Heart right ventricle (tissue), 16 donors: ENCODE data around the gene NAPA. TPM values are rescaled to one million over a fixed set of nuclear protein-coding genes. Genes with fewer than 3 reads are reported as not detected.

Experiments used
- ATAC-seq, 8 donors: fragments of 200-7000 bp; cut with Tn5 transposase; one replicate each; pipeline ENCODE4 v1.9.1; 2020; ENCODE audit warnings: mild to moderate bottlenecking in 8 of 8, moderate library complexity in 8 of 8, moderate number of reproducible peaks in 1 of 8
- DNase-seq, 2 donors: peaks; one replicate each; pipeline ENCODE4 v3.0.0-alpha.2; 2020
- H3K27ac ChIP-seq, 10 donors: fragments of 200-600 bp; sonication (generic) in 2 of 10; one replicate each; pipeline versions ENCODE4 v1.5.0 to v1.8.0; 2020 to 2022; ENCODE audit warnings: mild to moderate bottlenecking in 3 of 10
- H3K27me3 ChIP-seq, 7 donors: fragments of 200-600 bp; one replicate each; pipeline ENCODE4 v1.8.0; 2021 to 2022; ENCODE audit warnings: mild to moderate bottlenecking in 2 of 7
- H3K36me3 ChIP-seq, 9 donors: fragments of 200-600 bp; sonication (generic) in 1 of 9; one replicate each; pipeline versions ENCODE4 v1.5.0 to v1.8.0; 2020 to 2022; ENCODE audit warnings: mild to moderate bottlenecking in 2 of 9
- H3K4me1 ChIP-seq, 9 donors: fragments of 200-600 bp; sonication (generic) in 1 of 9; one replicate each; pipeline versions ENCODE4 v1.5.0 to v1.8.0; 2020 to 2022; ENCODE audit warnings: mild to moderate bottlenecking in 4 of 9
- H3K4me3 ChIP-seq, 10 donors: fragments of 200-600 bp; sonication (generic) in 2 of 10; one replicate each; pipeline versions ENCODE4 v1.5.0 to v1.8.0; 2020 to 2022; ENCODE audit warnings: mild to moderate bottlenecking in 7 of 10, moderate library complexity in 2 of 10
- H3K9me3 ChIP-seq, 11 donors: fragments of 200-600 bp in 10 of 11; sonication (generic) in 2 of 11; one replicate each; pipeline versions ENCODE4 v1.5.0 to v1.8.0; 2013 to 2022; ENCODE audit warnings: mild to moderate bottlenecking in 2 of 11, control low read depth in 1 of 11, moderate library complexity in 1 of 11
- WGBS, 2 donors: extraction: QIAGEN DNeasy Blood & Tissue Kit; methylation state at CpG; one replicate each; pipeline ENCODE4 v1.1.7; 2013; ENCODE audit warnings: inconsistent platforms in 1 of 2; 5-methylcytosine and 5-hydroxymethylcytosine counted together
- intact Hi-C, 10 donors: fragments of 100-400 bp; cut with DNase I; formaldehyde crosslinking; loops; one replicate each; pipeline versions ENCODE4 v1.11.1 to v1.14.2; 2022
- polyA plus RNA-seq, 2 donors: library from polyadenylated mRNA; stranded (reverse); fragments of 200-250 nt; gene quantifications; one replicate each; pipeline ENCODE4 v1.2.3, GENCODE V29; 2013
- total RNA-seq, 10 donors: library from RNA; stranded (reverse); fragmentation: NEBNext Ultra II Directional in 3 of 10; extraction: Animal tissue kit (Norgen Biotek cat#: 25700) in 3 of 10; gene quantifications; one replicate each; pipeline versions ENCODE4 v1.2.1 to v1.2.4, GENCODE V29; 2021 to 2023
- TF ChIP-seq, protein P1 (sequence below), 9 donors: fragments of 200-600 bp; sonication (generic) in 2 of 9; IDR thresholded peaks; one replicate each; pipeline versions ENCODE4 v1.5.0 to v1.8.0; 2021 to 2022; ENCODE audit warnings: antibody characterized with exemption in 9 of 9, mild to moderate bottlenecking in 5 of 9, moderate library complexity in 1 of 9
- donor health status: Arrhythmogenic right ventricular cardiomyopathy.
- donor health status: ischemic (EF 13 %, LVEDD 7.1; RV severe dilation, severe dysfunction).
- donor health status: healthy with polysubstance abuse.
- donor health status: DM: no; HTN: yes; CAD: no.
- donor health status: DM: no; HTN: no; CAD: no.
- donor health status: ischemic (EF 25% LVEDD 6.9; RV normal size, moderate dysfunction).
- donor health status: ischemic (EF 25% LVEDD 5.7; RV mildly dilated, moderate dysfunction).
- donor health status: healthy.
- donor health status: DM: yes; HTN: yes; CAD: no.
- donor health status: Ischemic cardiomyopathy.
- donor health status: ischemic (EF 35%, LVEDD 5.7; RV mildly dilated, moderate dysfunction).
- donor health status: nonischemic (EF 11% LVEDD 7.7; RV severe dilation, severe dysfunction).
- donor health status: DM: yes; HTN: yes; CAD: no.
- donor health status: PGD.
- donor health status: ischemic (EF 29% LVEDD 5.4; RV normal size, mild dysfunction).
- donor health status: nonischemic (EF 23%, LVEDD 6.1; RV moderate dilation, normal function).

The NAPA gene
- total and polyA plus RNA-seq, 12 donors = 115 to 183 (median 125) TPM

DNA sequence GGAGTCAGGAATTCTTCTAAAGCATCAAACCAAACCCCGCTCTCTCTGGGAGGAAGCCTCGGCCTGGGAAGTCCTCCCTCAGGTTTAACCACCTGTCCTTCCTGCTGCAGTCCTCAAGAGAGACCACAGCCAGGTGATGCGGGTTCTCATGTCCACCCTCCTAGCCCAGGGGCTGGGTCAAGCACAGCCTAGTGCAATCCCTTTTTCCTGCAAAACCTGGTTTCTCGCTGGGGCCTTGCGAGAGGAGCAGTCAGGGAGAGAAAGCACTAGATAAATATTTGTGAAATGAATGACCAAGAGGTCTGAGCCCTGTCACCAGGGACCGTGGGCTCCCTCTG lies 45.5 kb downstream of the NAPA start:
- WGBS, 2 donors = 19 to 22% methylated on average over 6 of the region's 6 CpGs
- Histone ChIP-seq H3K27me3 (peaks cover 2 to 76% (median 58%) of the 10 kb centered on the region in 7 donors), H3K4me1 (peaks cover 0 to 12% (median 4%) of the 10 kb centered on the region in 9 donors), H3K36me3 (no peaks in the 10 kb centered on the region), H3K4me3 (no peak overlapping the region), H3K9me3 (no peaks in the 10 kb centered on the region), H3K27ac (no peak overlapping the region)
- DNase-seq (no peak), ATAC-seq (no peak)
- TF ChIP-seq, protein P1, sequence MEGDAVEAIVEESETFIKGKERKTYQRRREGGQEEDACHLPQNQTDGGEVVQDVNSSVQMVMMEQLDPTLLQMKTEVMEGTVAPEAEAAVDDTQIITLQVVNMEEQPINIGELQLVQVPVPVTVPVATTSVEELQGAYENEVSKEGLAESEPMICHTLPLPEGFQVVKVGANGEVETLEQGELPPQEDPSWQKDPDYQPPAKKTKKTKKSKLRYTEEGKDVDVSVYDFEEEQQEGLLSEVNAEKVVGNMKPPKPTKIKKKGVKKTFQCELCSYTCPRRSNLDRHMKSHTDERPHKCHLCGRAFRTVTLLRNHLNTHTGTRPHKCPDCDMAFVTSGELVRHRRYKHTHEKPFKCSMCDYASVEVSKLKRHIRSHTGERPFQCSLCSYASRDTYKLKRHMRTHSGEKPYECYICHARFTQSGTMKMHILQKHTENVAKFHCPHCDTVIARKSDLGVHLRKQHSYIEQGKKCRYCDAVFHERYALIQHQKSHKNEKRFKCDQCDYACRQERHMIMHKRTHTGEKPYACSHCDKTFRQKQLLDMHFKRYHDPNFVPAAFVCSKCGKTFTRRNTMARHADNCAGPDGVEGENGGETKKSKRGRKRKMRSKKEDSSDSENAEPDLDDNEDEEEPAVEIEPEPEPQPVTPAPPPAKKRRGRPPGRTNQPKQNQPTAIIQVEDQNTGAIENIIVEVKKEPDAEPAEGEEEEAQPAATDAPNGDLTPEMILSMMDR (IDR thresholded peaks at IDR 0.05) = no peak
- intact Hi-C loops = no loop called here

DNA sequence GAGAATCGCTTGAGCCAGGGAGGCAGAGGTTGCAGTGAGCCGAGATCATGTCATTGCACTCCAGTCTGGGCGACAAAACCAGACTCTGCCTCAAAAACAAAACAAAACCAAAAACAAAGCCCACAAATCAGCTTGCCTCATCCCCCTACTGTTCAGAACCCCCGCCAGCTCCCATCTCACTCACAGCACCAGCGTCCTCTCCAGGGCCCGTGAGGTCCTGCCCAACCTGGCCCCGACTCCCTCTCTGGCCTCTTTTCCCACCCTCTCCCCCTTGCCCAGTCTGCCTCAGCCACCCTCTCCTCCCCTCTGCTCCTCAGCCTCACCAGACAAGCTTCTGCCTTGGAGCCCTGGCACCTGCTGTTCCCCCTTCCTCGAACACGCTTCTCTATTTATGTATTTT lies 46.9 kb downstream of the NAPA start:
- TF ChIP-seq, protein P1 (IDR thresholded peaks at IDR 0.05) = no peak
- ATAC-seq = no peak
- Histone ChIP-seq H3K4me3 (no peak overlapping the region), H3K27ac (no peak overlapping the region), H3K36me3 (no peaks in the 10 kb centered on the region), H3K4me1 (peaks cover 0 to 10% (median 4%) of the 10 kb centered on the region in 9 donors), H3K27me3 (peaks cover 2 to 70% (median 50%) of the 10 kb centered on the region in 7 donors), H3K9me3 (no peaks in the 10 kb centered on the region)
- 39 to 45% methylated on average over 9 of the region's 9 CpGs for WGBS, 2 donors
- intact Hi-C loops = no loop called here
- DNase-seq = no peak

DNA sequence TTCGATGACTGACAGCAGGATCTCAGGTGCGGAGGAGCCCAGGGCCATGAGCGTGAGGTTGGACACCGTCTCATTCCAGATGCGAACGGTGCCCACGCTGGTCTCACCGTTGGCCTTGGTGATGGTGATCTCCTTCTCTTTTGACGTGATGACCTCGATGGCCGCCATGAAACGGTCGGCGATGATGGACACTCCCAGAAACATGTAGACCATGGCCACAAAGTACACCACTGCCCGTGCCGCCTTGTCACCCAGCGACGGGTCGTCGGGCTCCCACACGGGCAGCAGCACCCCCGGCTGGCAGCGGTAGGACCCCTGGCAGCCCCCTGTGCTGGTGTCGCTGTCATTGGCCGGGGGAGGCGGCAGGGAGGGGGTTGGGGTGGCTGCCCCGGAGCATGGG lies 48.9 kb downstream of the NAPA start:
- TF ChIP-seq, protein P1 (IDR thresholded peaks at IDR 0.05) = no peak

DNA sequence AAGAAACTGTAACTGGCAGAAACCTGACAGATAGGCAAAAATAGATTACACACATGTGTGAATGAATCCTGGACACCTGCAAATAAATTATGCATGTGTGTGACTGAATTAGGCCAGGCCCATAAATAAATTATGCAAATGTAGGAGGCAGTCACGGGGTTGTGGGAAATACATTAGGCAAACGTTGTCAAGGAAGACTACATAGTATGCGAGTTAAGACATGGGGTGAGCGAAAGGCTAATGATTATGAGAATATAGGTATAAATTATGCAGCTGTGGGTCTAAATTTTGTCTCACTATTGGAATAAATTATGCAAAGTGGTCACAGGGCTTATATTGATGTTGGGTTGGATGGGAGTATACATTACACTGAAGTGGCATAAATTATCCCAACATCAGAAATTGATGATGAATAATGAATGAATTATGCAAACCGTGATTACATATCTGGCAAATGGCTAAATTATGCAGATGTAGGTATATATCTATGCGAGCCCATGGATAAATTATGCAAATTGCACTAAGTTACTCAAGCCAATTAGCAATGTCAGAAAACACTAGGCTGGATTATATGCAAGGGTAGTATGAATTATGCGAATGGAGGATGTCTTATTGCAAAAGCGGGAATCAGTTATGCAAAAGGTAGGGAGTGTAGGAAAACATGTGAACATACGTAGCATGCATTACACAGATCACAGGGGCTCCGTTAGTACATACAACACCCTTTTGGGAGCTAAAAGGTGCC lies 50.0 kb downstream of the NAPA start:
- no peak overlapping the region for H3K4me3 ChIP-seq
- 68 to 69% methylated on average over 10 of the region's 10 CpGs for WGBS, 2 donors
- DNase-seq = no peak
- H3K27ac ChIP-seq = no peak overlapping the region
- H3K9me3 ChIP-seq = no peaks in the 10 kb centered on the region
- no peaks in the 10 kb centered on the region for H3K4me1 ChIP-seq
- intact Hi-C loops = no loop called here
- TF ChIP-seq, protein P1 (IDR thresholded peaks at IDR 0.05) = no peak
- ATAC-seq = no peak
- H3K36me3 ChIP-seq = no peaks in the 10 kb centered on the region
- H3K27me3 ChIP-seq = peaks cover 6 to 66% (median 43%) of the 10 kb centered on the region in 7 donors

More for the DNA sequence above, 48.9 kb downstream of the NAPA start:
- peaks cover 0 to 66% (median 39%) of the 10 kb centered on the region in 7 donors for H3K27me3 ChIP-seq
- intact Hi-C loops = no loop called here
- H3K36me3 ChIP-seq = no peaks in the 10 kb centered on the region
- no peaks in the 10 kb centered on the region for H3K9me3 ChIP-seq
- no peak for ATAC-seq
- H3K4me1 ChIP-seq = no peaks in the 10 kb centered on the region
- no peak overlapping the region for H3K27ac ChIP-seq
- WGBS, 2 donors = 81 to 86% methylated on average over 27 of the region's 27 CpGs
- no peak for DNase-seq
- no peak overlapping the region for H3K4me3 ChIP-seq
